Fibroblast of skin of abdomen (primary cell): ENCODE measurements around the gene ST8SIA6.

Experiments
- DNase-seq: peaks from one replicate; pipeline ENCODE4 v3.0.0-alpha.2; 2013

ST8SIA6 gene

DNA sequence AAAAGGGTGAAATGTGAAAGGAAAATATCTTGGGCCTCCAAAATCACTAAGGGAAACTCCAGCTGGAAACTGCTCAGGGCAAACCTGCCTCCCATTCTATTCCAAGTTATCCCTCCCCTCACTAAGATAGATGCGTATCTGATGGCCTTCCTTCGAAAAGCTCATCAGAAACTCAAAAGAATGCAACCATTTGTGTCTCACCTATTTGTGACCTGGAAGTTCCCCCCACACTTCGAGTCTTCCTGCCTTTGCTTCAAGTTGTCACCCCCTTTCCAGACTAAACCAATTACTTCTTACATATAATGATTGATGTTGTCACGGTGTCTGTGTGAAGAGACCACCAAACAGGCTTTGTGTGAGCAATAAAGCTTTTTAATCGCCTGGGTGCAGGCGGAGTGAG, 69.3 kb downstream of the ST8SIA6 start:
- no peak for DNase-seq

DNA sequence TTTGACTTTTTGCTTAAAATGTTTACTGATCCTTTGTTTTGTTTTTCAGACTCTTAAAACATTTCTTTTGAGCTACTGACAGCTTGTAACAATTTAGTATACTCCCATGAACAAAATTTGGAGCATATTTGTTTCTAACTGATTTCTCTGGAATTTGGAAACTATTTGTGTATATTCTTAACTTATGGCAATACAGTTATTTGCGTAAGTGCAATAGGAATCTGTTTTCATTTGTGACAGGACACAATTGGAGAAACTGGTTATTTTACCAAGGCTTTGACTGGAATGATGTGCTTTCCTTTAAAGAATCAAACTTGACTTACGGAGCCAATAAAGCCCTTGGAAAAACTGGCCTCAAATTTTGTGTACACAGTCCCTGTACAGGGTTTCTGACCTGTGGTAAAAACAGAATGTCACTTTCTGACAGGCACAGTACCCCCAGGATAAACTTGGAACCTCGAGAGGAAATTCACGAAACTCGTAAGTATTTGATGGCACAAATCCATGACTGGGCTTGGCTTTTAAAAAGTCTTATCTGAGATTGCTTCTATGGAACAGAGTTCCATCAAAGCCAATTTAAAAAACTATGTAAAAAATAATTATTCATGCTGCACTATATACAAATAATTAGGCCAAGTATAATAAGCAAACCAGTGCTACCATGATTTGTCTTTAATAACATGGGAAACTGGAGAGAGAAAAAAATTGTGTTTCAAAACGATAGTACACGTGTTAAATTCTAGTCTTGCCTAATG, 70.4 kb downstream of the ST8SIA6 start:
- DNase-seq, result no peak

DNA sequence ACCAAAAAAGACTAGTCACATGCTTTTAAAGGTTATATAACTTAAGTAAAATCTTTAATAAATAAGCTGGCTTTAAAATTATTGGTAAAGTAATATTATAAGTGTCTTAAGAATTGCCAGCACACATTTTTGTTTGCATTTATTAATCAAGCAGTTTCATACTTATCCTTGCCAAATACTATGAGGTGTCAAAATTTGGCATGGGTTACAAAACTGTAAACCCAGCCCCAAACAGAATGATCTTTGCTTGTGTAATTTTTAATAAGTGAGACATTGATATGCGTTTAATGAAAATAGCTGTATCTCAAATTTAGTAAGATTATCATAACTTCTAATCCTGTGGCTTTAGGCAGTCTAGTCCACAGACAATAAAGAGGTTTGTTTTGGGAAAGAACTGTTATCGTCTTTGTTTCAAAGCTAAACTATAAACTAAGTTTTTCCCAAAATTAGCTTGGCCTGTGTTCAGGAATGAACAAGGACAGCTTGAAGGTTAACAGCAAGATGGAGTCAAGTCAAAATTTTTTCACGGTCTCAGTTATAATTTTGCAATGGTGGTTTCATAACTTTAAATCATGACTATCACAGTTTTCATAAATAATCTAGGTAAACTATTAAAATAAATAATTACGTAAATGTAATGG, 72.8 kb downstream of the ST8SIA6 start:
- DNase-seq, result no peak

DNA sequence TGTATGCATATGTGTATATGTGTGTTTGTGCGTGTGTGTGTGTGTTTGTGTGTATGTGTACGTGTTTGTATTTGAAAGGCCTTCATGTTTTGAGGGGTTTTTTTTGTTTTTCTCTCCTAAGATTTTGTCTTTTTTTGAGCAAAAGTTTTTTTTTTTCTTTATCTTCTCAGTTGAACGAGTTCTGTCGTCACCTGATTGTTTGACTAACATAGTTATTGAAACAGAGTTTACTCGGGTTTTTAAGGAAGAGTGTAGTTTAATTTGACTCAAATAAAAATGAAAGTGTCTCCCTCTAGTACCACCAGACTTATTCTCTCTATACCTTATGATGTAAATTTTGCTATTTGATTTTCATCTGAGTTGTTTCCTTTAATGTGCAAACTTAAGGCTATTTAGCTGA, 73.5 kb downstream of the ST8SIA6 start:
- no peak for DNase-seq

DNA sequence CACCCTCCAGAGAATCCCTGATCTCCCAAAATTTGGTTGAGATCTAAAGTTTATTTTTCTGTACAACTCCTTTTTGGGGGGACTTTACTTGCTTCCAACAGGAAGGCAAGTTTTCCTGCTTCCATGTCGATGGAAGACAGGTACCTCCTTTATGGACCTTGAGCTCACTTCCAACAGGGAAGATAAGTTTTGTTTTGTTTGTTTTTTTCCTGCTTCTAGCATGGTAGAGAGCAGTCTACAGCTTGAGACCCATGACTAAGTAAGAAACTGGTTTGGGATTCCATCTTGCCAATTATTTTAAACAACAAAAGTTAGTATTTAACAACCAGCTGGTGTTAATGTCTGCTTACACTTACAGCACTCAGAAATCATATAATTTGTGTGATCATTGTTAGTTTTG, 74.4 kb downstream of the ST8SIA6 start:
- no peak for DNase-seq

DNA sequence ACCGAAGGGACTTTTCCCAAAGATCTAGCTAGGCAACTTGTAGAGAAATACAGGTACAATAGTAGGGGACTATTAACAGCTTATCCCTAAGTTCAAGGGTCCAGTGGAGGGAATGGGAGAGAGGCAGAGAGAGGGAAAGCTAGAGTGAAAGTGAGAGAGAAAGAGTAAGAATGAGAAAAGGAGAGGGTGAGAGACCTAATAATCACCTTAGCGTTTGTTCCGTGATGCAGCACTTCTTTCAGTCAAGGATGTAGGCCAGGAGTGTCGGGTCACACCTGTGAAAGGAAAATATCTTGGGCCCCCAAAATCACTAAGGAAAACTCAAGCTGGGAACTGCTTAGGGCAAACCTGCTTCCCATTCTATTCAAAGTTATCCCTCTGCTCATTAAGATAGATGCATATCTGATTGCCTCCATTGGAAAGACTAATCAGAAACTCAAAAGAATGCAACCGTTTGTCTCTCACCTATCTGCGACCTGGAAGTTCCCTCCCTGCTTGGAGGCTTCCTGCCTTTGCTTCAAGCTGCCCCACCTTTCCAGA, 75.2 kb downstream of the ST8SIA6 start:
- no peak for DNase-seq

DNA sequence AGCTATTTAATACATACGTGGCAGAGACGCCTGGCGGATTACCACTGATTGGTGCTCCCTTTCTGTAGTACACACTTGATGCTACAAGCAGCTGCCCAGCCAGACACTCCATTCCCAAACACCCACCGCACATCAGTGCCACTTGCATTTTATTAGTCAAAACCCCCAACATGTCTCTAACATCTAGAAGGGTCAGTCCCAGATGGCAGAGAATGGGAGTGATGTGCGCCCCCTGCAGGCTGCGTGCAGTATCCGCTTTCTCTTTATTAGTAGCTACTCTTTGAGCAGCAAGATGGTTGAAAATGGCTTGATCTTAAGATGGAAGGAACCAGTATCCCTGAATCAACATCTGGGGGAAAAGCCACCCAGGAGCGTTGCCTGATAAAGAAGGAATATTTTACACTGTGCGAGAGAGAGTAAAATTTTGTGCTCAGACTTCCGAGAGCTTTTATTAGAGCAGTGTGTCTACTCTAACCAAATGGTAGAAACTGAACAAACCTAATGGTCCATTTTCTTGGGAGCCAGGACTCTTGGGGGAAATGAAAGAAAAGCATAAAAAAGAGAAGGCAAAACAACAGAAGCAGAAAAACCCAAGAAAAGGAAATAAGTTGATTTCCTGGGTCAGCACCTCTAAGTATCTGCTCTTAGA, 78.3 kb downstream of the ST8SIA6 start:
- DNase-seq, result no peak

DNA sequence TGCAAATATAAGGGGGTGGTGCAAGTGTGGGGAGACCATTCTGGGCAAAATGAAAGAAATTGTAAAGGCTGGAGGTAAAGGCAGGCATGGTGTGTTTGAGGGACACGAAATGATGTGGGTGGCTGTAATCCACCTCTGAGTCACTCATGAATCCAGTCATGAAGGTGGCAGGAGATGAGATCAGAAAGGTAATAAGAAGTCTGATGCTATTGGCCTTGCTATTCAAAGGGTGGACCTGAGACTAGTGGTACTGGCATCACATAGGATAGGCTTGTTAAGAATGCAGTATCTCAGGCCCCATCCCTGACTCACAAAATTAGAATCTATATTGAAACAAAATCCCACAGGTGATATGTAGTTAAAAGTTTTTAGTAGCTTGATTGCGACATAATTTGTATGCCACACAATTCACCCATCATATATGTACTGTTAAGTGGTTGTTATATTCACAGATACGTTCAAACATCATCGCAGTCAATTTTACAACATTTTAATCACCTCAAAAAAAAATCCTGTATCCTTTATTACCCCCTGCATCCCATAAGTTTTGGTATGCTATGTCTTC, 85.6 kb downstream of the ST8SIA6 start:
- DNase-seq, result no peak

DNA sequence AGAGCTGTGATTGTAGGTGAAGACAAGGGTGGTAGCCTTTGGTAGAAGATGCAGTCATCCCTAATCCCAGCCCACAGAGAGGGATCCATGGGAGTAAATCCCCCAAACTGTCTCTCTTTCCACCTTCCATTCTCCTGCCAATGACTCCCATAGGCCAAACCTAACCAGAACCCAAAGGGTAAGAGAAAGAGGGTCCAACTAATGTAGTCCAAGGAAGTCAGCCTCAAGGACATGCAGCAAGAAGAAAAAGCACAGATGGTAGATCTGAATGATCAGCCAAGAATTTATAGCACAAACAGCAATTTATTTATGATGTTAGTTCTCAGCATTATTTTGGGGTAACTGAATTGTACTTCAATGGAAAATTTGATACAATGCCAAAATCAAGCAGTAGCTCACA, 87.7 kb downstream of the ST8SIA6 start:
- no peak for DNase-seq

DNA sequence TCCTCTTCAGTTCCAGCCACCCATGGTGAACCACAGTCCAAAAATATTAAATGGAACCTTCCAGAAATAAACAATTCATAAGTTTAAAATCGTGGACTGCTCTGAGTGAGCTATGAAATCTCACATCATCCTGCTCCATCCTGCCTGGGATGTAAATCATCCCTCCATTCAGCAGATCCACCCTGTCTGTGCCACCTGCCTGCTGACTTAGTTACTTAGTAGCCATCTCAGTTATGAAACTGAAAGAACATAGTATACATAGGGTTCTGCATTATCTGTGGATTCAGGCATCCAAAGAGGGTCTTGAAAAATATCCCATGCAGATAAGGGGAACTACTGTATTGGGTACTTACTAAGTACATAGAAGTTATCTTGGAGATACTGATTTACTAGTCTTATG, 89.0 kb downstream of the ST8SIA6 start:
- DNase-seq, result no peak

DNA sequence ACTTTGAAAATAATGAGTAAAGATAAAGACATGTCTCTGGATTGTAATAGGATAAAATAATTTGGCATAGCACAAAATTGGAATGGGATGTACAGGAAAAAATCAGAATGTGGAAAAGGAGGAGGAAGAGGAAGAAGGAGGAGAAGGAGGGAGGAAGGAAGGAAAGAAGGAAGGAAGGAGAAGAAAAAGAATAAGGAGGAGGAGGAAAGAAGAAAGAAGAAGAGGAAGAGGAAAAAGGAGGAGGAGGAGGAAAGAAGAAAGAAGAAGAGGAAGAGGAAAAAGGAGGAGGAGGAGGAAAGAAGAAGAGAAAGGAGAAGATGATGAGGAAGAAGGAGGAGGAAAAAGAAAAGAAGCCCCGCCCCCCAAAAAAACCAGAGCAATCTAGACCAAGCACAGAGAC, 95.9 kb downstream of the ST8SIA6 start:
- no peak for DNase-seq

DNA sequence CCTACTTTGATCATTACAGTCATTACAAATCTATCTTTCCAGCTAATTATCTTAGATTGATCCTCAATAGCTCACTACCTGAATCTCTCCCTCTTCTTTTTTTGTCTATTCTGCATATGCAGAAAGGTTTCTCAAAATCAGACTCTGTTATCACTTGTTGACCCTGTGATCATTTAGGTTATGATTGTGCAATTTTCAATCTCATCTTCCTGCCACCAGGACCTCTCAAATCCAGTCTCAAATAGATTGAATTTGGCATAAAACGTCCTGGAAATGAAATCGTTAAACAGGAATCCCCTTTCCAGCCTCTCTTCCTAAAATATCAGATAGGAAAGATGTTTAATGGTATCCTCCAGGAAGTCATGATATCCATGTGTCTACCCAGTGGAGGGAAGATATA, 96.6 kb downstream of the ST8SIA6 start:
- no peak for DNase-seq

DNA sequence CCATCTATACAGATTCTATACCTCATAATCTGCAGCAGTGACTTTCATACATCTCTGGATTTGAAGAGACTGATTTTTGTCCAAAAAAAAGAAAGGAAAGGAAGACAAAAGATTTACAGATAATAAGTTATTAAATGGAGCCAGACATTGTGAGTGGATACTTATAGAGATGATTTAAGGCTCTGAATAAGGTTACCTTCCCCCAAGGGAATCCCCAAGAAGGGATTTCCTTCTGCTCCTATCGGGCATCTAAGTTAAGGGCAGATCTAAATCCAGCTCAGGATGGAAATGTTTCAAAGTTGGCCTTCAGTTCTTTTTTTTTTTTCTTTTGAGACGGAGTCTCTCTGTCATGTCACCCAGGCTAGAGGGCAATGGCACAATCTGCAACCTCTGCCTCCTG, 97.6 kb downstream of the ST8SIA6 start:
- no peak for DNase-seq

DNA sequence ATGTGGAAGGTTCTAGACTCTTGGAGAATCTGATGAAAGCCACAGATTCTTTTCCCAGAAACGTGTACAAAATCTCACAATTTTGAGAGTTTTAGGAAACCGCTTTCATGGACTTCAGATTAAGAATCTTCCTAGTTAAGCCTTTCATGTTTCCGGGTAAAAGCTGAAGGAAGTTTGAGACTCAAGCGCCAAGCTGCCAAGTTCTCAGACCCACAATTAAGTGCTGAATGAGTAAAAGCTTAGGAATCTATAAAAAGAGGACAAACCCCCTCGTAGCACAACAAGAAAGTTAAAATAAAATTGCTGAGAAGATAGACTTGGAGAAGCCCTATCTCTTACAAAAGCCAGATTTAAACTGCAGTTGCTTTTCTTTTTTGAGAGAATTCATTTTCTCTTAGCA, 99.6 kb downstream of the ST8SIA6 start:
- peak; percentile 43 for DNase-seq

DNA sequence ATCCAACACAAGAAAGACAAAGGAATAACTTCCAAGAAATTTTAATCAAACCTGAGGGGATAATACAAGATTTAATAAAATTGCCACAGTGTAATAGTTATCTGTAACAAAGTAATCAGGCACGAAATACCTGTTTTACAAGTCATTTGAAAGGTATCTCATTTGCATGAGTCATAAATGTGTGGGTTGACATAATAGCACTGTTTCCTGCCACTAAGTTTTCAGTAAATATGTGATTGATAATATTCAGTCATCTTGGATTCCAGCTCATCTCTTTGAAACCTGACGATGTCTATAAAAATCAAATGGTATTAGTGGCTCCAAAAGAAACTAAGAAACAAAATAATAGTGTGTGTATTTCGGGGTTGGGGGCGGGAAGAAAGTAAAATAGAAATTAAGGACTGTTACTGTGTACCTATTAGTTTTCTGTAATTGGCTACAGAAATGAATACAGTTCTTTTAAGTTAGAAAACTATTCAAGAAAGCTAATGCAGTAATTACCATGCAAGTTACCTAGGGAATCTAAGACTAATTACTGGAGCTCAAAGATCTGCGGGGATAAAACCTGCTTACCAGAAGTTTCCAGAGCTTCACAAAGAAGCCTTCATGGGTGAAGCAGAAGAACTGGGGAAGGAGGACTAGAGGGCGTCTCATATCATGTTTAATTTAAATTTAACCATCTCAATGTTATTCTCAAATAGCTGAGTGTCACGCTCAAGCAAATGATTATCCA, 100.7 kb downstream of the ST8SIA6 start:
- DNase-seq, result peak; percentile 37

DNA sequence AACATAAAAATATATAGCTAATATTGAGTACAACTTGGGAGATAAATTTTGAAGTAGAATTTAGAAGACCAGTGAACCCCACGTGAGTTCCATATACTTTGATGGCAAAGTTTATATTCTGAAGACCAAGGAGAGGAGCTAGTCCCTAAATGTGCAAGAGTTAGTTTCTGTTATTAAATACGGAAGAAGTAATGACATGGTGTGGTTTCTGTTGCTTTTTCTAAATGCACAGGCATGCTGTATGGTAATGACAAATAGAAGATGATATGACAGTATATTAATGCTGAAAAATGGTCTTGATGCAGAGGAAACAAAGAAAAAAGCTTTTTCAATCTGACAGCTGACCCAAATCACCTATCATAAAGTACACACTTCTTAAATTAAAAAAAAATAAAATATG, 101.8 kb downstream of the ST8SIA6 start:
- no peak for DNase-seq

DNA sequence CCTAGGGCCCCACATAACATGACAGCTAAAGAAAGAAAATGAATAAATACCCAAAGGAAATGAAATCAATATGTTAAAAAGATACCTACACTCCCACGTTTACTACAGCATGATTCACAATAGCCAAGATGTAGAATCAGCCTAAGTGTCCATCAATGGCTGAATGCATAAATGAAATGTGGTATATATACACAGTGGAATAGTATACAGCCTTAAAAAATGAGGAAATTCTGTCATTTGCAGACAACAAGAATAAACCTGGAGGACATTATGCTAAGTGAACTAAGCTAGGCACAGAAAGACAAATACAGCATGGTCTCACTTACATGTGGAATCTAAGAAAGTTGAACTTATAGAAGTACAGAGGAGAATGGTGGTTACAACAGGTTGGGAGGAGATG, 102.9 kb downstream of the ST8SIA6 start:
- DNase-seq, result no peak

DNA sequence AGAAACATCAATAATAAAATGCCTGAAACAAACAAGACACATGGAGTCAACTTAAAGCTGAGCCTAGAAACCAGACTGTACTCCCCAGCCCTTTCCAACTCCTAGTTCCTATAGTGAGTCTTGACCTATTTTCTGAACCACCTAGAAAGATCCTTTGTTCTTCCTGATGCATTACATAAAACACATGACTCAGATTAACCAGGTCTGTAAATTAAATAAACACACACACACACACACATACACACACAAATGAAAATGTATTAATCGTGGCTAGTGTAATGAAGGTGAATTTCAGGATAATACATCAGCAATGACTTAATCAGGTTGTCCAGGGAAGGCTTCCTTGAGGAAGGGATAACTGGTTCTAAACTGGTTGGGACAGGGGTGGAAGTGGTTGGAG, 104.7 kb downstream of the ST8SIA6 start:
- no peak for DNase-seq

DNA sequence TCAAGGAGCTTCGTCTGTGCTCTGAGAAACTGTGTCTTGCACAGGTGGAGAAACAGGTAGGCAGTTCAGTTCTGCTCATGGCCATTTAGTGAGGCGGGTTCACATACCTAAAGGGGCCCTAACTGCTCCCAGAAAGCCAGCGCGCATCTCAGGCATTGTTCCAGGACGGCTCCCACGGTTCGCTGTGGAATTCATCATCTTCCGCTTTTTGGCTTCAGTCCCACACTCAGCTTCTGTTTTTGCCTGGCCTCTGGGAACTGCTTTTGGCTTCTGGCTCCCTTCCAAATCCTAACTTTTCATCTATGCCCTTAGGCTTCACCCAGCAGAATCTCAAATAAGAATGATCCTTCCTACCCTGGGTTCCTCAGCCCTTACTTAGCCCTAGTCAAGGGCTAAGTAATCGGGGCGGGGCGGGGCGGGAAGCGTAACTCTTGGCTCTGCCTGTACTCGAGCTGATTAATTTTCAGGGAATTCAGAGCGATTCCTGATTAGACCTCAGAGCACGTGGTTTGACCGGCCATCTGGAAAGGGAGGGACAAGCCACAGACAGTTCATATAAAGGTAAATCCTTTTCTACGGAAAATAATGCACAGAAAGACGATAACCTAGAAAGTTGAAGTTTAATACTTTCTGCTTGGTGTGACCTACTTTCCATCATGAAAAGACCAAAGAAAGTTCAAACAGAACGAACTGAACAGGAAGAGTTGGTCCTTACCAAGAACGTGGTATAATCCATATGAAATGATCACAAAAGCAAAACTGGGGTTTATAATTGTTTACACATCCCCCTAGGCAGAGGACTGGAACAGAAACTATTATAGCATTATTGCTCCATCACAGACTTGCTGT, 105.7 kb downstream of the ST8SIA6 start:
- peak; percentile 92 for DNase-seq

DNA sequence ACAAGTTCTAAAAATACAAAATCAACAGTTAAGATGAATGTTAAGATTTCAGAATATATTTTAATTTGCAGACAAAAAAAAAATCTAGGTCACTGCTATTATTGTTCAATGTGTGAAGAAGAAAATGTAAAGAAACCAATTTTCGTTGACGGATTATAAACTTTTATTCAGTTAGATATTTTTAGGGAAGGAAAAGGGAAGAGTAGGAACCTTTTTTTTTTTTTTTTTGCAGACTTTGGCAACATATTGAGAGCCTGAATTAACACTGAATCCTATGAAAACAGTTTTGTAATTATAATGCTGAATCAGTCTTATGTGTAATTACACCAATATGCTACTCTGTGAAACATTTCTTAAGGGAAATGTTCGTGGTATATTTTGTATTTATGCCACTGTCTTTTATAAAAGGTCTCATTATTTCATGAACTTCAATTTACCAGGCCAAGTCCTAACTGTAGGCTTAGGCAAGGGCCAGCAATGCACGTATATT, 106.3 kb downstream of the ST8SIA6 start:
- DNase-seq, result no peak

DNA sequence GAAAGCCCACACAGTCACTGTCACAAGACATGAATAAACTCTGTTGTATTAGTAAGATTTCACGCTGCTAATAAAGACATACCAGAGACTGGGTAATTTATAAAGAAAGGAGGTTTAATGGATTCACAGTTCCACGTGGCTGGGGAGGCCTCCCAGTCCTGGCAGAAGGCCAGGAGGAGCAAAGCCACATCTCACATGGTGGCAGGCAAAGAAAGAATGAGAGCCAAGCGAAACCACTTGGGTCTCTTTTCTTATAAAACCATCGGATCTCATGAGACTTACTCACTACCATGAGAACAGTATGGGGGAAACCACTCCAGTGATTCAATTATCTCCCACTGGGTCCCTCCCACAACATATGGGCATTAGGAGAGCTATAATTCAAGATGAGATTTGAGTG, 110.2 kb downstream of the ST8SIA6 start:
- DNase-seq, result peak; percentile 60

DNA sequence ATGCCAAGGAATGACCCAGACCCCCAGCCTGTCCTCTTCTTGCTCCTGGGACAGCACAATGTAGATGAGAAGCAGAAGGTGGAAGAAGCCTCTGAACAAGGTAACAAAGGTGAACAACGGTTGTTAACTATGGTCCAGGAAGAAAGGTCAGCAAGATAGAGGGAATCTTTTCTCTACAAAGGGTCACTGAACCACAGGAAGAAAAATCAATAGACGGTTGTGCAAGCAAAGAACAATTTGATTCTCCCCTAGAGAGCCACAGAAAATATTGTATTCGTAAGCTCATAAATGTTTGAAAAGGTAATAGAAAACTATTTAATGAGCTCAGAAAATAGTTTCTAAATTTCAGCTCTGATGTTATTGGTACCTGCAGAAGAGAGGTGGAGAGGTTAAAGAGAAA, 111.3 kb downstream of the ST8SIA6 start:
- DNase-seq, result no peak
